Prostate gland (tissue), 2 donors: ENCODE results near the gene ARHGEF37. TPM values are rescaled to one million over a fixed set of nuclear protein-coding genes. Genes with fewer than 3 reads are reported as not detected.

Source experiments
- DNase-seq: peaks from one replicate; pipeline ENCODE4 v3.0.0-alpha.2; 2019; ENCODE audit warnings: low spot score
- H3K27ac ChIP-seq, 2 donors: fragments of 200-600 bp; sonication (generic); 2 replicates each; pipeline ENCODE4 v1.5.1; 2017 to 2019
- H3K27me3 ChIP-seq: fragments of 200-600 bp; sonication (generic); replicated peaks from 2 replicates; pipeline ENCODE4 v1.5.1; 2019; ENCODE audit not compliant: insufficient read depth
- H3K36me3 ChIP-seq, 2 donors: fragments of 200-600 bp; sonication (generic); 1 replicate in 1 of 2; 2 replicates in 1 of 2; pipeline versions ENCODE4 v1.5.1 to v1.8.1; 2017 to 2019
- H3K4me1 ChIP-seq: fragments of 200-600 bp; sonication (generic); replicated peaks from 2 replicates; pipeline ENCODE4 v1.5.1; 2019
- H3K4me3 ChIP-seq, 2 donors: fragments of 200-600 bp; sonication (generic); 2 replicates each; pipeline ENCODE4 v1.5.1; 2017 to 2019
- H3K9me3 ChIP-seq: fragments of 200-600 bp; sonication (generic); 2 replicates; pipeline ENCODE4 v1.5.1; 2017
- POLR2A ChIP-seq: fragments of 450-650 bp; IDR thresholded peaks from one replicate; pipeline ENCODE4 v1.6.1; 2016; ENCODE audit warnings: antibody characterized with exemption, mild to moderate bottlenecking
- POLR2AphosphoS5 ChIP-seq: sonication (generic); formaldehyde crosslinking; IDR thresholded peaks from one replicate; pipeline ENCODE4 v1.6.1; 2017; ENCODE audit warnings: antibody characterized with exemption
- WGBS: methylation state at CpG from one replicate; pipeline ENCODE4 v1.1.5; 2018; 5-methylcytosine and 5-hydroxymethylcytosine counted together
- intact Hi-C: fragments of 100-400 bp; cut with DNase I; formaldehyde crosslinking; loops from one replicate; pipeline ENCODE4 v1.14.2; 2022
- total RNA-seq, 2 donors: library from RNA; depleted of rRNA; stranded (reverse); fragments of >200 nt; gene quantifications; one replicate each; pipeline ENCODE4 v1.1.0, GENCODE V29; 2016
- TF ChIP-seq, protein P1 (sequence below), 4 experiments: fragments of 200-600 bp in 2 of 4; fragments of 450-650 bp in 2 of 4; sonication (generic) in 2 of 4; IDR thresholded peaks; 1 replicate in 3 of 4; 2 replicates in 1 of 4; pipeline ENCODE4 v1.5.1; 2016 to 2019; ENCODE audit warnings: antibody characterized with exemption in 4 of 4, mild to moderate bottlenecking in 2 of 4, moderate library complexity in 2 of 4

Gene ARHGEF37
- total RNA-seq, 2 donors from 2014 or later: 50.4 to 61.1 TPM

DNA sequence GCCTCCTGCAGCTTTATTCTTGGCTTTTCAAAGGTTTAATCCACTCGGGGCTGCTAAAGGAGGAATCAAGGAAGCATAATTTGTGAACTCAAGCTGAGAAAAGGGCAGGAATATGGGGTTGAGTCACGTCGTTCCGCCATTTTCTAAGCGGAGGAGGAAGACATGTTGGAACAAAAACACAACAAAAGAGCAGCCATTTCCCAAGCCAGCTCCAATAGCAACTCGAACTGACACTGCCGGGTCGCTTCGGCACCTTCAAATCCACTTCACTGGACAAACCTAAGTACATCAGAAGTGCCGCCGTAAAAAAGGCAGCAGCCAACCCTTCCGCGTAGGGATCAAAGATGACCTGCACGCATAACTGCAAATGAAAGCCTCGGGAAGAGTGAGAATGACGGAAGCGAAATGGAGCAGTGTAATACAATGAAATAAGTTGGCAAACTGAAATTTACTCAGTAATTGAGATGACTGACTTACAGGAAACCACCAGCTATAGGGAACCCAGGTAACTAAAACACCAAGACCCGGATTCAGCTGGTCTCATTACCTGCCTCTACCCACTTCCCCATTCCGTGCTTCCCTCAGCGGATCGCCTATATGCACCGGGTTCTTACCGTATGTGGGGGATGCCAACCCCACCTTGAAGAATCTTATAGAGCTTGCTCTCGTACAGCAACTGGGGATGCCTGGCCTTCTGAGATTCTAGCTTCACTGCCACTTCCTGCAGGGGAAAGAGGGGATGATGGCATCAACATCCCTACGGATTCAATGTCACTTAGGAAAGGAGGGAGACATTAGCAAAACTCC, 31.6 kb upstream of the ARHGEF37 start:
- peaks cover 5% of the 10 kb centered on the region for H3K4me1 ChIP-seq
- TF ChIP-seq POLR2A (no peak), POLR2AphosphoS5 (peak; percentile 16)
- TF ChIP-seq, protein P1, sequence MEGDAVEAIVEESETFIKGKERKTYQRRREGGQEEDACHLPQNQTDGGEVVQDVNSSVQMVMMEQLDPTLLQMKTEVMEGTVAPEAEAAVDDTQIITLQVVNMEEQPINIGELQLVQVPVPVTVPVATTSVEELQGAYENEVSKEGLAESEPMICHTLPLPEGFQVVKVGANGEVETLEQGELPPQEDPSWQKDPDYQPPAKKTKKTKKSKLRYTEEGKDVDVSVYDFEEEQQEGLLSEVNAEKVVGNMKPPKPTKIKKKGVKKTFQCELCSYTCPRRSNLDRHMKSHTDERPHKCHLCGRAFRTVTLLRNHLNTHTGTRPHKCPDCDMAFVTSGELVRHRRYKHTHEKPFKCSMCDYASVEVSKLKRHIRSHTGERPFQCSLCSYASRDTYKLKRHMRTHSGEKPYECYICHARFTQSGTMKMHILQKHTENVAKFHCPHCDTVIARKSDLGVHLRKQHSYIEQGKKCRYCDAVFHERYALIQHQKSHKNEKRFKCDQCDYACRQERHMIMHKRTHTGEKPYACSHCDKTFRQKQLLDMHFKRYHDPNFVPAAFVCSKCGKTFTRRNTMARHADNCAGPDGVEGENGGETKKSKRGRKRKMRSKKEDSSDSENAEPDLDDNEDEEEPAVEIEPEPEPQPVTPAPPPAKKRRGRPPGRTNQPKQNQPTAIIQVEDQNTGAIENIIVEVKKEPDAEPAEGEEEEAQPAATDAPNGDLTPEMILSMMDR (IDR thresholded peaks at IDR 0.05): peak in 1 of 4 experiments; percentile 7
- H3K4me3 ChIP-seq: peak overlapping the region; percentile 87 to 94

DNA sequence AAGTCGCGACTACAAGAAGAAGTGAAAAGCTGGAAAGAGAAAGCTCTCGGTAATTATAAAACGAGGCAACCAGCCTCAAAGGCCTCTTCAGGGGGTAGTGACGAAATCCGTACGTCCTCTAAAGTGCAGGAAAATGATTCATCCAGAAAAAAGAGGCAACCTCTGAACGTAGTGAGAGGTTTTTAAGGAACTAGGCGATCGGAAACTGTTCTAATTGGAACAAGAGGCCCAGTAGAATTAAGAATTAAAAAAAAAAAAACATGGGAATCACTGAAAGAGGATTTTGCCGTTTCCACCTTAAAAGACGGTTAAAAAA, 31.1 kb upstream of the ARHGEF37 start:
- WGBS: 0% methylated on average over 12 of the region's 12 CpGs
- Histone ChIP-seq H3K4me1 (peaks cover 5% of the 10 kb centered on the region), H3K27me3 (no peaks in the 10 kb centered on the region), H3K27ac (peak overlapping the region; percentile 99), H3K4me3 (peak overlapping the region; percentile 87 to 94), H3K36me3 (no peaks in the 10 kb centered on the region), H3K9me3 (no peaks in the 10 kb centered on the region)
- TF ChIP-seq POLR2A (no peak), POLR2AphosphoS5 (no peak)
- TF ChIP-seq, protein P1 (IDR thresholded peaks at IDR 0.05): no peak
- no peak for DNase-seq
- intact Hi-C loops: loop anchor here (2.0 to 5.0 kb wide), 4 partner anchors 63 to 183 kb away; no protein-coding TSS in a partner anchor

More for the DNA sequence above, 31.6 kb upstream of the ARHGEF37 start:
- Histone ChIP-seq H3K9me3 (no peaks in the 10 kb centered on the region), H3K27ac (peak overlapping the region; percentile 99), H3K27me3 (no peaks in the 10 kb centered on the region), H3K36me3 (no peaks in the 10 kb centered on the region)
- intact Hi-C loops: loop anchor here (2.0 to 5.0 kb wide), 4 partner anchors 62 to 182 kb away; no protein-coding TSS in a partner anchor
- under 1% methylated on average over 25 of the region's 25 CpGs for WGBS
- no peak for DNase-seq

DNA sequence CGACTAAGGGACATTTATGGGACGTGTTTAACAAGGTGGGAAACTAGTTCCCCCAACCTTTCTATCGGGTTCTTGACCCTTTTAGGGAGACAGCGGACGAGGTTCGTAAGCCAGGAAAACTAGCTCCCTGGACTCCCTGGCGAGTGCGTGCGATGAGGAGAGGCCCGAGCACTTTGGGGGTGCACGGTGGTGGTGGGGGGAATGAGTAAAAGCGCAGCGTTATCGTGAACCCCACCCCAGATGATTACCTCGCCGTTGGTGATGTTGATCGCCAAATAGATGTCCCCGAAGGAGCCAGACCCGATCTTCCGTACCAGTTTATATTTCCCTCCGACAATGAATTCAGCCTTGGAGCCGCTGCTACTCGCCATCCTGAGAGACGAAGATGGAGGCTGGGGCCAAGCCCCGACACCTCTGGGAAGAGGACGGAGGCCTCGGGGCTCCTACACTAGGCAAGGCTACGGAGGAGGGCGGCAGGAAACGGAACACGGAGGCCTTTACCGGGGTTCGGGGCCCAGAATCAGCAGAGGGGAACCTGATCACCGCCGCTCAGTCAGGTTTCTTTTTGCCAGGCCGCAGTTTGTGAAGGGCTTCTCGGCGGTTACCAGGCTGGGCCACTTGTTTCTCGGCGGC, 30.6 kb upstream of the ARHGEF37 start:
- WGBS: 0% methylated on average over 39 of the region's 40 CpGs
- Histone ChIP-seq H3K36me3 (no peaks in the 10 kb centered on the region), H3K27ac (peak overlapping the region; percentile 99), H3K9me3 (no peaks in the 10 kb centered on the region), H3K27me3 (no peaks in the 10 kb centered on the region), H3K4me3 (peak overlapping the region; percentile 87 to 94), H3K4me1 (peaks cover 5% of the 10 kb centered on the region)
- DNase-seq: no peak
- TF ChIP-seq POLR2A: no peak
- intact Hi-C loops: loop anchor here (2.0 to 5.0 kb wide), 4 partner anchors 63 to 183 kb away; no protein-coding TSS in a partner anchor

DNA sequence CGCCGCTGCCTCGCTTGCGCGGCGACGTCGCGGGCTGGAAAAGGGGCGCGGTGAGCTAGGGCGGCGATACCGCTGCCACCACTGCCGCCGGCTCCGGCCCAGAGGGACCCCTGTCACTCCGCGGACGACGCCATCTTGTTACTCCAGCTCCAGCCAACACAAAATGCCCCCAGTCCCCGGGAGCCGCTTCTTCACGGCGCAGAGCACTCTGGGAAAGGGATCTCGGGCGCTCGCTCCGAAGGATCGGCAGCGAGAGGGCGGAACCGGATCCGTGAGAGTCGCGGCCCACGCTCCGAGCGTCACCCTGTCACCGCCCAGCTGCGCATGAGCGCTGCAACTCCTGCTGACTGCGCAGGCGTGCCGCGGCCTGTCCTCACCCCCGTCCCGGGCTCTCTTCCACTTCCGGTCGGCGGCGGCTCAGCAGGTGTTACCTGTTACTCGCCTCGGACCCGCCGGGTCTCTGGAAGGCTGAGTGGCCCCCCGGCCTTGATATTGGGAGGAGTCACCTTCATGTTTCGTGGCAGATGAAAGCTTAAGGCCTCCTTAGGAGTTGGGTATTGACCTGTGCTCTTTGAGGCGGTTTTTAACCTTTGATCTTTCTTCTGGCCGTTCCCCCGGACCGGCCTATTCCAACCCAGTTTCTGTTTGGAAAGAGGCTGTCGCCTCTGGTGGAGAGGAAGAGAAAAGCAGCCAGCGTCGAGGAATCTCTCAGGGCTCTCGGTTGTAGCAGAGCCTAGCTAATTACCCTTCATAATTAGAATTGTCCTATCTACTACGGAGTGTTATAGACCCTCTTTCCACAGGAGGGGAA, 29.9 kb upstream of the ARHGEF37 start, which contains the start of gene CSNK1A1:
TSS of gene CSNK1A1 (minus strand) at position 213 of the 811 bp plus-strand sequence. CDS start 475 bp downstream, outside the sequence.
- H3K4me1 ChIP-seq: no peaks in the 10 kb centered on the region
- H3K27ac ChIP-seq: peak within 1 kb of the TSS; percentile 99
- 0% methylated on average over 40 of the region's 67 CpGs for WGBS
- intact Hi-C loops: loop anchor here (2.0 to 5.0 kb wide), 4 partner anchors 64 to 184 kb away; no protein-coding TSS in a partner anchor
- DNase-seq: peak; percentile 97
- peak within 1 kb of the TSS; percentile 87 to 94 for H3K4me3 ChIP-seq
- TF ChIP-seq POLR2AphosphoS5: peak; percentile 97
- peak; percentile 94 for TF ChIP-seq POLR2A
- TF ChIP-seq, protein P1 (IDR thresholded peaks at IDR 0.05): peak; percentile 53 to 94 (median 80)
- H3K9me3 ChIP-seq: no peaks in the 10 kb centered on the region
- no peaks in the 10 kb centered on the region for H3K27me3 ChIP-seq
- H3K36me3 ChIP-seq: no peaks in the 10 kb centered on the region
